Body of pancreas (tissue), 4 donors: ENCODE measurements around the gene SLC28A1.

Experiments
- CTCF ChIP-seq, 7 experiments: fragments of 450-650 bp in 4 of 7; fragments of 200-600 bp in 3 of 7; sonication (generic) in 3 of 7; IDR thresholded peaks; one replicate each; pipeline ENCODE4 v1.5.1; 2016 to 2019; ENCODE audit warnings: antibody characterized with exemption in 7 of 7
- POLR2A ChIP-seq, 3 donors: fragments of 450-650 bp; IDR thresholded peaks; one replicate each; pipeline ENCODE4 v1.6.1; 2016; ENCODE audit warnings: antibody characterized with exemption in 3 of 3, mild to moderate bottlenecking in 2 of 3

DNA sequence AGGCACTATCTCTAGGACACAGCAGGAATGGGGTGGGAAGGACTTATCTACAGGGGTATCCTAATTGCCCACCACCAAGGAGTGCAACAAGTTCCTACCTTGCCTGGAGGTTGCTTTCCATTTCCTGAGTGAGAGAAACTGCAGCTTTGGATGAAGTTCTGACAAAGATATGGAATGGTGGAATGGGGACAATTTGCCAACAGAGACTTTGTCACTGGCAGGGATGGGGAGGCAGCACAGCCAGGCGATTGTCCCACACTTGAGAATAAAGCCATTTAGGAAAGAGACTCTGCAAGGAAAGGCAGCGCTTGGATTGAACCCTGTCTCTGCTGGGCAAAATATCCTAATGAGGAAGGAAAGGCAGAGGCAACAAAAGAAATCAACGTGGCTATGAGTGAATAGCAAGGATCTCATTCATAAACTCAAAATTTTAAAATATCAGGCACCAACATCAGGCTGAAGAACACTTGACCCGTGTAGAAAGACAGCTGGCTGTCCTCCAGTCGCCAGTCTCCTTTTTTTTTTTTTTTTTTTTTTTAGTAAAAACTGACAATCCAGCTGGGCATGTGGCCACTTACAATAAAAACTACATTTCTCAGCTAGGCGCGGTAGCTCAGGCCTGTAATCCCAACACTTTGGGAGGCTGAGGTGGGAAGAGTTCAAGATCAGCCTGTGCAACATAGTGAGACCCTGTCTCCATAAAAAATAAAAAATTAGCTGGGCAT lies 65.5 kb downstream of the SLC28A1 start:
- TF ChIP-seq CTCF (IDR thresholded peaks at IDR 0.05): no peak
- no peak for TF ChIP-seq POLR2A (IDR thresholded peaks at IDR 0.05)
